Urothelium cell line (cell line): ENCODE results near the gene SLC44A3.

Source experiments
- DNase-seq: peaks from one replicate; pipeline ENCODE4 v3.0.0; 2011; ENCODE audit warnings: low spot score, mixed read lengths
- FAIRE-seq: peaks from 2 replicates; lab custom pipeline; 2011; peaks lifted over from hg19 to GRCh38; lab: Jason Lieb, UNC

SLC44A3 gene

GRCh38 chr1:94903280-94904009 is 83.3 kb downstream of the SLC44A3 start:
- DNase-seq: no peak
- FAIRE-seq: no peak

- DNase-seq: no peak
- FAIRE-seq: no peak
Measured at GRCh38 chr1:94905207-94905606, 85.0 kb downstream of the SLC44A3 start.

GRCh38 chr1:94906382-94906781 is 86.2 kb downstream of the SLC44A3 start:
- FAIRE-seq (no peak), DNase-seq (no peak)

- no peak for FAIRE-seq
- DNase-seq: no peak
Measured at GRCh38 chr1:94907136-94907535, 87.0 kb downstream of the SLC44A3 start.

GRCh38 chr1:94908190-94908589 is 88.0 kb downstream of the SLC44A3 start:
- FAIRE-seq: no peak
- no peak for DNase-seq

- DNase-seq (no peak), FAIRE-seq (no peak)
Measured at GRCh38 chr1:94908965-94909364, 88.8 kb downstream of the SLC44A3 start.

GRCh38 chr1:94909486-94909885 is 89.3 kb downstream of the SLC44A3 start:
- no peak for DNase-seq
- no peak for FAIRE-seq

GRCh38 chr1:94912263-94913184 is 92.4 kb downstream of the SLC44A3 start:
- FAIRE-seq (no peak), DNase-seq (no peak)

GRCh38 chr1:94917251-94917650 is 97.1 kb downstream of the SLC44A3 start:
- FAIRE-seq: no peak

GRCh38 chr1:94919241-94920030 is 99.3 kb downstream of the SLC44A3 start:
- FAIRE-seq: no peak
- no peak for DNase-seq

More at GRCh38 chr1:94917251-94917650, 97.1 kb downstream of the SLC44A3 start:
- no peak for DNase-seq

GRCh38 chr1:94920061-94920460 is 99.9 kb downstream of the SLC44A3 start:
- FAIRE-seq (no peak), DNase-seq (no peak)

- FAIRE-seq: no peak
- no peak for DNase-seq
Measured at GRCh38 chr1:94921977-94922376, 101.8 kb downstream of the SLC44A3 start.

GRCh38 chr1:94922761-94923331 is 102.7 kb downstream of the SLC44A3 start:
- no peak for DNase-seq
- no peak for FAIRE-seq

- no peak for DNase-seq
Measured at GRCh38 chr1:94925004-94925403, 104.8 kb downstream of the SLC44A3 start.

GRCh38 chr1:94925561-94926125 is 105.5 kb downstream of the SLC44A3 start:
- no peak for FAIRE-seq
- peak; percentile 90 for DNase-seq

More at GRCh38 chr1:94925004-94925403, 104.8 kb downstream of the SLC44A3 start:
- no peak for FAIRE-seq

GRCh38 chr1:94926126-94926914 is 106.2 kb downstream of the SLC44A3 start:
- no peak for FAIRE-seq
- DNase-seq: peak; percentile 71

- FAIRE-seq: no peak
- DNase-seq: peak; percentile 96
Measured at GRCh38 chr1:94926915-94927404, 106.8 kb downstream of the SLC44A3 start, which contains the start of gene CNN3. Gene CNN3 (minus strand): TSS chr1:94927110. CDS start chr1:94926894, 216 bp downstream.

- FAIRE-seq (no peak), DNase-seq (no peak)
Measured at GRCh38 chr1:94927405-94928175, 107.4 kb downstream of the SLC44A3 start.
